Left kidney (tissue), 8 donors: ENCODE results near the gene CERT1. TPM values are rescaled to one million over a fixed set of nuclear protein-coding genes. Genes with fewer than 3 reads are reported as not detected.
"Not testable (repeated sequence)": the region's sequence is repeated elsewhere in the genome, so short reads cannot be mapped to it uniquely, and the experiment has no call there.

Experiments
- DNase-seq: peaks from one replicate; pipeline ENCODE4 v3.0.0-alpha.2; 2013
- long read RNA-seq, 8 donors: transcript quantifications; one replicate each; lab custom pipeline, GENCODE V29; 2026
- polyA plus RNA-seq: library from polyadenylated mRNA; unstranded; fragments of 120-200 nt; gene quantifications from one replicate; pipeline ENCODE4 v1.2.1, GENCODE V29; 2013; ENCODE audit not compliant: insufficient read length

Gene CERT1
- polyA plus RNA-seq, result 63.7 TPM
- long read RNA-seq, donor 1, partial matches to known transcripts, result 5 of 13 reads
- long read RNA-seq, donor 1, other reads (novel, unspliced or antisense), result 0 of 13 reads
- long read RNA-seq, donor 2, partial matches to known transcripts, result 23 of 27 reads
- long read RNA-seq, donor 2, other reads (novel, unspliced or antisense), result 0 of 27 reads
- long read RNA-seq, donor 3, partial matches to known transcripts, result 0 of 3 reads
- long read RNA-seq, donor 3, other reads (novel, unspliced or antisense), result 0 of 3 reads
- long read RNA-seq, donor 4, partial matches to known transcripts, result 0 of 1 reads
- long read RNA-seq, donor 4, other reads (novel, unspliced or antisense), result 0 of 1 reads
- long read RNA-seq, donor 5, transcript COL4A3BP-222 (17 exons, 3,154 nt), result major isoform, 7 of 7 reads
- long read RNA-seq, donor 5, partial matches to known transcripts, result 0 of 7 reads
- long read RNA-seq, donor 5, other reads (novel, unspliced or antisense), result 0 of 7 reads
- long read RNA-seq, donor 6, transcript COL4A3BP-222 (17 exons, 3,154 nt), result major isoform, 6 of 7 reads
- long read RNA-seq, donor 6, partial matches to known transcripts, result 0 of 7 reads
- long read RNA-seq, donor 6, other reads (novel, unspliced or antisense), result 0 of 7 reads
- long read RNA-seq, donor 7, partial matches to known transcripts, result 55 of 73 reads
- long read RNA-seq, donor 7, other reads (novel, unspliced or antisense), result 12 of 73 reads
- long read RNA-seq, donor 8, transcript COL4A3BP-222 (17 exons, 3,154 nt), result major isoform, 5 of 12 reads
- long read RNA-seq, donor 8, partial matches to known transcripts, result 5 of 12 reads
- long read RNA-seq, donor 8, other reads (novel, unspliced or antisense), result 0 of 12 reads

- DNase-seq, result peak; percentile 98
These were observed at the start of gene CERT1, which contains the start of gene POLK for GRCh38 chr5:75511435-75512382. Gene CERT1, minus strand, starts transcription at chr5:75511629. Its CDS starts 422 bp downstream, at chr5:75511207. Gene POLK, plus strand, starts transcription at chr5:75511891.

DNA sequence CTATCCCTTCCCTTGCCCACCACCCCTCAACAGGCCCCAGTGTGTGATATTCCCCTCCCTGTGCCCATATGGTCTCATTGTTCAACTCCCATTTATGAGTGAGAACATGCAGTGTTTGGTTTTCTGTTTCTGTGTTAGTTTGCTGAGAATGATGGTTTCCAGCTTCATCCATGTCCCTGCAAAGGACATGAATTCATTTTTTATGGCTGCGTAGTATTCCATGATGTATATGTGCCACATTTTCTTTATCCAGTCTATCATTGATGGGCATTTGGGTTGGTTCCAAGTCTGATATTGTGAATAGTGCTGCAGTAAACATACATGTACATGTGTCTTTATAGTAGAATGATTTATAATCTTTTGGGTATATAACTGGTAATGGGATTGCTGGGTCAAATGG, 49.2 kb upstream of the CERT1 start:
- not testable (repeated sequence) for DNase-seq

DNA sequence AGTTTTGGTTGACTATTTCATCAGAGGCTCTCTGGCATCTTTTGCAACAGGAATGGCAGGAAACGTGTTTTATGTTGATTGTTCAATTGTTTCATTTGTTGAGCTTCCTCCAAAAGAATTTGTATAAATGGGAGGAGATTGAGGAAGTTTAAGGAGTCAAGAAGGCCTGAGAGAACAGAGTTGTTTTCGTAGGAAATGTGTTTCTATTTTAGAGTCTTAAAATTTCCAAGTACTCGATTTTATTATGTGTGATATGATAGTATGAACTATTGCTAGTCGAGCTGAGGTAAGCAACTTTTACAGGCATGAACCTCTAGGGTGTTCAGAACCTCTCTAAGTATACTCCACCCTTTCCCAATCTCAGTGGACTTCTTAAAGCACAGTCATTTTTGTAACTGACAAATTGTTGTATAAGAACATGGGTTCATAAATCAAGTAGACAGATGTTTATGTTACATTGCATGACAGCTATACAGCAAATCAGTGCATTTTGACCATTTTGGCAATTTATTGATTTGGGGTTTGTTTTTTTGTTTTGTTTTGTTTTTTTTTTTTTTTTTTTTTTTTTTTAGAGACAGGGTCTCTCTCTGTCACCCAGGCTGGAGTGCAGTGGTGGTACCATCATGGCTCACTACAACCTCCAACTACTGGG, 47.7 kb upstream of the CERT1 start:
- DNase-seq, result no peak

DNA sequence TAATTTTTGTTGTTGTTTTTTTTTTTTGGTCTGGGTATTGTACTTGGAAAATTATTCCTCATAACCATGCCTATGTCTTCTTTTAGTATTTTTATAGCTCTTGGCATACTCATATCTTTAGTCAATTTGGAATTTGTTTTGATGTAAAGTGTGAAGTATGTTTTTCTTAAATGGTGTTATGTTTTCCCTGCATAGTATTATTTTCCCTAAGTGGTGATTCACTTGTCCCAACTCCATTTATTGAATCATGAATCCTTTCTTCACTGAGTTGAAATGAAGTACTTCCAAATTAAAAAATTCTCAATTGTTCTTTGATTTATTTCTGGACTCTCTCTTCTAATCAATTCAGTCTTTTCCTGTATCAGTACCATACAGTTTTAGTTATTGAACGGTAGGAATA, 46.8 kb upstream of the CERT1 start:
- DNase-seq, result no peak

DNA sequence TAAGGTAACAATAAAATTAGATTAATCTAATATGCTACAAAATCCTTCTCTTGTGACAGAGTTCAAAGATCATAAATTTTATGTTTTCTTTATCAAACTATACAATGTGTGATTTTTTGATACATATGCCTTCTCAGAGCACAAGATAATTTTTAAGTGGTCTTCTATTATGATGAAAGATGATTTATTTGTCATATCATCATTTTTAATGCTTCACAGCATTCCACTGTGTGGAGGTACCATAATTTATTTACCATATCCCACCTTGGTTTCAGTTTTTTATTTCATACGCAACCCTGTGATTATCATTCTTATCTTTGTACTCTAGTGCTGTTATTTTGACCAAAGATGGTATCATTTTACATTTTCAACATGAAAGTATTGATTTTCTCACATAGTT, 41.9 kb upstream of the CERT1 start:
- DNase-seq, result no peak

- no peak for DNase-seq
These were observed 41.3 kb upstream of the CERT1 start for GRCh38 chr5:75552764-75553163.

GRCh38 chr5:75551471-75551870, 40.0 kb upstream of the CERT1 start:
- no peak for DNase-seq

GRCh38 chr5:75550597-75550996, 39.2 kb upstream of the CERT1 start:
- no peak for DNase-seq

DNA sequence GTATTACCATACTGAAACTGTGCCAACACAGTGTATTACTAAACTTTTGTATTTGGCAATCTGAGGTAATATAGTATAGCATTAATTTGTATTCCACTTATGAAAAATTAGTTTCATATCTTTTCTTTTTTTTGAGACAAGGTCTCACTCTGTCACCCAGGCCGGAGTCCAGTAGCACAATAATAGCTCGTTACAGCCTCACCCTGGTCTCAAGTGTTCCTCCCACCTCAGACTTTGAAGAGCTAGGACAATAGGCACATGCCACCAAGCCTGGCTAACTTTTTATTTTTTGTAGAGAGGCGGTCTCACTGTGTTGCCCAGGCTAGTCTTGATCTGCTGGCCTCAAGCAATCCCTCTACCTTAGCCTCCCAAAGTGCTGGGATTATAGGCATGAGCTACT, 36.4 kb upstream of the CERT1 start:
- no peak for DNase-seq

GRCh38 chr5:75546830-75547229, 35.4 kb upstream of the CERT1 start:
- DNase-seq, result no peak

- DNase-seq, result no peak
These were observed 33.7 kb upstream of the CERT1 start for GRCh38 chr5:75545131-75545530.

- no peak for DNase-seq
These were observed 26.8 kb upstream of the CERT1 start for GRCh38 chr5:75538211-75538610.

DNA sequence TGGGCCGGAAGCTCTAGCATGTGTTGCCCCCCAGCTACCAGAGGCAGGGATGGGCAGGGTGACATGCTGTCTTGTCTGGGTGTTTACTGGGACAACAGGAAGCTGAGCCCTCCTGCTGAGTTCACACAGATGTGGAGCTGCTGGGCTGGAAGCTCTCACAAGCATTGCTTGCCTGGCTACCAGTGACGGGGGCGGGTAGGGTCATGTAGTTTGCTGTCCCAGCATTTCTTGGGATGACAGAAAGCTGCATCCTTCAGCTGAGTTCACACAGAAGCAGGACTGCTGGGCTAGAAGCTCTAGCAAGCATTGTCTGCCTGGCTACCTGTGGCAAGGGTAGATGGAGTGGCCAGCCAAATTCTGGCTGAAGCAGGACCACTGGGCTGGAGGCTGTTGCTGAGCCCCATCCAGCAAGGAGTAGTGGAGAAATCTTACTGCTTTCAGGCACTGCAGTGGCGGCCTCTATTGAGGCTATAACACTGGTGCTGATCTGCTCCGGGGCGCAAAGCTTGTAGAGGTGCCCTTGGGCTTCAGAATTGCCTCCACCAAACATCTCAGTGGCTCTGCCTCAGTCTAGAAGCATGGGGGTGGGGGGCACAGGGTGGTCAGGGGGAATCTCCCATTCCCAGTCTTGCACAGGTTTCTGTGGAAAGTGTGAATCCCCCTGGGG, 25.4 kb upstream of the CERT1 start:
- DNase-seq, result no peak

DNA sequence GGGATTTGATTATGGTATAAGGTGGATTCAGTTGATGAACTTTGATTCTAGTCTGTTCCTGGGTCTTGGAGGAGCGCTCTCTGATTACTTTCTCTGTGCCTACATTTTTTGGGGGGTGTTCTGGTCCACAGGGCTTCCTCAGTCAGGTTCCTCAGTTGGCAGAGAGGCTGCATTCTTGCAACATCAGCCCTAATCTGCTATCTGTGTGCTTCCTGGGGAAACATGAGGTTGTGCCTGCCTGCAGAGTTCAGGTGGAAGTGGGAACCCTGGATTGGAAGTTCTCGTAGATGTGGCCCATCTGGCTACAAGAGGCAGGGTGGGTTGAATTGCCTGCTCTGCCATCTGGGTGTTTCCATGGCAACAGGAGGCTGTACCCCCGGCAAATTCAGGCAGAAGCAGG, 24.7 kb upstream of the CERT1 start:
- DNase-seq, result no peak

DNA sequence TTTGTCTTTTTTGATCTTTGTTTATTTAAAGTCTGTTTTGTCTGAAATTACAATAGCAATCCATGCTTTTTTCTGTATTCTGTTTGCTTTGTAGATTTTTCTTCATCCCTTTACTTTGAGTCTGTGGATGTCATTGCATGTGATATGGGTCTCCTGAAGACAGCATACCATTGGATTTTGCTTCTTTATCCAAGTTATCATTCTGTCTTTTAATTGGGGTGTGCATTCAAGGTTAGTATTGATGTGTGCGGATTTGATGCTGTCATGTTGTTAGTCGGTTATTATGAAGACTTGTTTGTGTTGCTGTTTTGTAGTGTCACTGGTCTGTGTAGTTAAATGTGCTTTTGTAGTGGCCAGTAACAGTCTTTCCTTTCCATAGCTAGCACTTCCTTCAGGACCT, 23.3 kb upstream of the CERT1 start:
- DNase-seq, result no peak

DNA sequence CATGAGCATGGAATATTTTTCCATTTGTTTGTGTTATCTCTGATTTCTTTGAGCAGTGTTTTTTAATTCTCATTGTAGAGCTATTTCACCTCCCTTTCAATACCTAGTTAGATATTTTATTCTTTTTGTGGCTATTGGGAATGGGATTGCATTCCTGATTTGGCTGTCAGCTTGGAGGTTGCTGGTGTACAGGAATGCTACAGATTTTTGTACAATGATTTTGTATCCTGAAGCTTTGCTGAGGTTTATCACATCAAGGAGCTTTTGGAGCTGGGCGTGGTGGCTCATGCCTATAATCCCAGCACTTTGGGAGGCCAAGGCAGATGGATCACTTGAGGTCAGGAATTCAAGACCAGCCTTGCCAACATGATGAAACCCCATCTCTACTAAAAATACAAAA, 22.3 kb upstream of the CERT1 start:
- DNase-seq, result not testable (repeated sequence)

DNA sequence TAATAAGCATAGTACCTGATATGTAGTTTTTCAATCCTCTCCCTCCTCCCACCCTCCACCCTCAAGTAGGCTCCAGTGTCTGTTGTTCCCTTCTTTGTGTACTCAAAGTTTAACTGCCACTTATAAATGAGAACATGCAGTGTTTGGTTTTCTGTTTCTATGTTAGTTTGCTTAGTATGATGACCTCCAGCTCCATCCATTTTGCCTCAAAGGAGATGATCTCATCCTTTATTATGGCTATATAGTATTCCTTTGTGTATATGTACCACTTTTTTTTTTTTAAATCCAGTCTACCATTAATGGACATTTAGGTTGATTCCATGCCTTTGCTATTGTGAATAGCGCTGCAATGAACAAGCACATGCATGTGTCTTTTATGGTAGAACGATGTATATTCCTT, 20.8 kb upstream of the CERT1 start:
- no peak for DNase-seq

DNA sequence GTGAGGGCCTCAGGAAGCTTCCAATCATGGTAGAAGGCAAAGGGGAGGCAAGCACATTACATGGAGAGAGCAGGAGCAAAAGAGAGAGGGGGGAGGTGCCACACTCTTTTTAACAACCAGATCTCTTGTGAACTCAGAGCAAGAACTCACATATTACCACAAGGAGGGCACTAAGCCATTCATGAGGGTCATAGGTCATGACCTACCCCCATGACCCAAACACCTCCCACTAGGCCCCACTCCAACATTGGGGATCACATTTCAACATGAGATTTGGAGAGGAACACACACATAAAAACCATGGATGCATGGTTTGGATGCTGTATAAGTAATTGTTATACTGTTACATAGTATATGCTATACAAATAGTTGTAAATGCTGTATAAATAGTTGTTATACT, 17.8 kb upstream of the CERT1 start:
- no peak for DNase-seq

DNA sequence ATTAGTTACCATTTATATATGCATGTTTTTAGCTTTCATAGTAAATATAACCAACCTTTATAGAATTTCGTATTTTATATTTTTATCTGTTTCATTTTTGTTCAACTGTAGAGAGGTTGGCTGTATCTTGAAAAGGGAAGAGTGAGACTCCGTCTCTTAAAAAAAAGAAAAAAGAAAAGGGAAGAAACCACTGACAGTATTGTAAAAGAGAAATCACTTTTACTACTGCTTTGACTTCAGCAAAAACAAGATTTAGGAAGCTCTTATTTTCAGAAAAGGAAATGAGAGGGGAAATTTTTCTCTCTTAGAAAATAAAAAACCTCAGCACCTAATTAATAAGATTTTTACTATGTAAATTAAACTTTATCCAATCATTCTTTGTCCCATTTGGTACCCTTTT, 14.6 kb upstream of the CERT1 start:
- DNase-seq, result no peak

DNA sequence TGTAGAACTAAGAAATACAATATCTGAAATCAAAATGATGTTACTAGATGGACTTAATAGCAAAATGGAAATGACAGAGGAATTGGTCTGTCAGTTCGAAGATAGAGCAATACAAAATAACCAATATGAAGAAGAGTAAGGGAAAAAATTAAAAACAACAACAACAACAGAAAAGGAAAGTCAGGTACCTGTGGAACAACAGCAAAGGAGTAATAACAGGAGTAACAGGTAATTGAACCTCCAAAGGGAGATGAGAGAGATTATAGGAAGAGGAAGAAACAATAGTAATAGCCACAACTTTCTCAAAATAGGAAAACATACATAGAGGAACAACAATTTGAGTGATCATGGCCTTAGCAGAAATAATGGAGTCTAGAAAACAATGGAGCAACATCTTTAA, 13.9 kb upstream of the CERT1 start:
- DNase-seq, result no peak

DNA sequence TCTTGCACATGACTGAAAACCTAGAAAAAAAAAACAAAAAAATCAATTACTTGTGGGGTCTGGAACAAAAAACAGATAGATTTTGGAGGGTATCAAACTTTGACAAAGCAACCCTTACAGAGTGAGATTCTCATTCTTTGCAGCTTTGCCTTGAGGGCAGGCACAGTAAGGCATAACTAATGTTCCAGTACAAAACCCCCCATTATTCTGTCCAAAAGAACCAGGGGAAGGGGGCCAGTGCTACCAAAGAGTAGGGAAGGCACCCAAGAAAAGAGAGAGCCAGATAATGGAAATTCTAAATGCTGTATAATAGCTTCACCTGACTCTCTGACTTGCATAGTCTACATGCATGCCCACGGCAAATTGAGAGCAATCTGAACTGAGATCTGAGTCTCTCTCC, 13.2 kb upstream of the CERT1 start:
- no peak for DNase-seq
